Measurements from ENCODE around the gene CDH11.

DNA sequence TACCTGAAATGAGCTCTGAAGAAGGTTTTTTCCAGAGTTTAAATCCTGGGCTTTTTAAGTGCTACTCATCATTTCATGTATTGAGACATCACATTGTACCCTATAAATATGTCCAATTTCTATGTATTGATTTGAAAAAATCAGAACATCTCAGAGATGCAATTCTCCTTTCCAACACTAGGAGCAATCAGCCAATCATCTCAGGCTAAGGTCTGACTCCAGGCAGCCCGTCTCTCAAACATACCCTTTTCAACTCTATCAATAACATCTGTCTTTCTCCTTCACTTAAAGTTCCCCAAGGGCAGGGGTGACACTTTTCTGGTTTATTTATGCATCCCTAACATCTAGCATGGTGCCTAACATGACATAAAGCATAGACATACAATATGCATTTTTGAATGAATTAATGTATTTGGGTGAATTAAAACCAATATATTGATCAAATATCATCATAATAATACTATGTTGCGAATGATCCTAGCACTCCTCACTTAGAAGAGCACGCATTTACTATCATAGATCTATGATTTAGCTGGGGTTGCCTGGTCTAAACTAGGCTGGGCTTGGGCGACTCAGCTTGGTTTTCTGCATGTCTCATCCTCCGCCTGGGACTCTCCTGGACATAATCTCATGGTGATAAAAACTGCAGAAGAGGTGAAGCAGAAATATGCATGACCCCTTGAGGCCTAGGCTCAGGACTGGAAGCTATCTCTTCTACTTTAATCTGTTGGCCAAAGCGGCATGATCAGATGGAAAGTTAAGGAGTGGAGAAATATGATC is 5.2 kb upstream of the CDH11 start:
- TF ChIP-seq SIN3A (IDR thresholded peaks at IDR 0.05; ENCODE audit: borderline replicate concordance, insufficient read depth, low read length), result no peak
- TF ChIP-seq POLR2AphosphoS5 (IDR thresholded peaks at IDR 0.05; ENCODE audit: low read depth, low read length), result no peak
- TF ChIP-seq FOXP2 (optimal IDR thresholded peaks at IDR 0.05; ENCODE audit: borderline replicate concordance, extremely low read depth, extremely low read length, insufficient read depth), result no peak

All from PFSK-1 (cell line).